Bone marrow (tissue), 2 donors: ENCODE measurements around the gene PPP2R3B.

Experiments used
- DNase-seq, 2 donors: peaks; one replicate each; lab custom pipeline; 2025; lab: John Stamatoyannopoulos, UW

Gene PPP2R3B

DNA sequence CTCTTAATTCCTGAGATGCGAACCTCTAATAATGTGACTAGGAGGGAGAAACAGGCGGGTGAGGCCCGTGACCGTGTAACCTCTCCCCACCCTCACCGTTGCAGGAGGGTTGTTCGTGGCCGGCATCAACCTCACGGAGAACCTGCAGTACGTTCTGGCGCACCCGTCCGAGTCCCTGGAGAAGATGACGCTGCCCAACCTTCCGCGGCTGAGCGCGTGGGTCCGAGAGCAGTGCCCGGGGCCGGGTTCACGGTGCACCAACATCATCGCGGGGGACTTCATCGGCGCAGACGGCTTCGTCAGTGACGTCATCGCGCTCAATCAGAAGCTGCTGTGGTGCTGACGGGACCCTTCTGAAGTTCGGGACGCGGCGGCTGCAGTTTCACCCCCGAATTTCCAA is 87.7 kb downstream of the PPP2R3B start:
- no peak for DNase-seq

DNA sequence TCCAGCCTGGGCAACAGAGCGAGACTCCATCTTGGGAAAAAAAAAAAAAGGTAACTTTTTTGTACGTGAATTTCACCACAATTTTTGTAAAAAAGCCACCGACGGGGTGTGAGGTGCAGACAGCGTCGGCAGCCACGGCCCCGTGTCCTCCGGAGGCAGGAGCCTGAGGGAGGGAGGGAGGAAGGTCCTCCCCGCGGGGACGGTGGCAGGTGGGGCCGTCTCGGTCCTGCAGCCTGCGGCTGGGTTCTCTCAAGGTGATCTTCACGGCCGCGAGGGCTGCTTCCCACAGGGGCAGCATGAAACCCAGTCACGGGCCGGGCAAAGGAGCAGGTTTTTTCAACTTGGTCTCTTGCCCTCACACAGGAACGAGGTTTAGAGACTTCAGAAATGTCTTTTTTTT is 91.6 kb downstream of the PPP2R3B start:
- DNase-seq = no peak

DNA sequence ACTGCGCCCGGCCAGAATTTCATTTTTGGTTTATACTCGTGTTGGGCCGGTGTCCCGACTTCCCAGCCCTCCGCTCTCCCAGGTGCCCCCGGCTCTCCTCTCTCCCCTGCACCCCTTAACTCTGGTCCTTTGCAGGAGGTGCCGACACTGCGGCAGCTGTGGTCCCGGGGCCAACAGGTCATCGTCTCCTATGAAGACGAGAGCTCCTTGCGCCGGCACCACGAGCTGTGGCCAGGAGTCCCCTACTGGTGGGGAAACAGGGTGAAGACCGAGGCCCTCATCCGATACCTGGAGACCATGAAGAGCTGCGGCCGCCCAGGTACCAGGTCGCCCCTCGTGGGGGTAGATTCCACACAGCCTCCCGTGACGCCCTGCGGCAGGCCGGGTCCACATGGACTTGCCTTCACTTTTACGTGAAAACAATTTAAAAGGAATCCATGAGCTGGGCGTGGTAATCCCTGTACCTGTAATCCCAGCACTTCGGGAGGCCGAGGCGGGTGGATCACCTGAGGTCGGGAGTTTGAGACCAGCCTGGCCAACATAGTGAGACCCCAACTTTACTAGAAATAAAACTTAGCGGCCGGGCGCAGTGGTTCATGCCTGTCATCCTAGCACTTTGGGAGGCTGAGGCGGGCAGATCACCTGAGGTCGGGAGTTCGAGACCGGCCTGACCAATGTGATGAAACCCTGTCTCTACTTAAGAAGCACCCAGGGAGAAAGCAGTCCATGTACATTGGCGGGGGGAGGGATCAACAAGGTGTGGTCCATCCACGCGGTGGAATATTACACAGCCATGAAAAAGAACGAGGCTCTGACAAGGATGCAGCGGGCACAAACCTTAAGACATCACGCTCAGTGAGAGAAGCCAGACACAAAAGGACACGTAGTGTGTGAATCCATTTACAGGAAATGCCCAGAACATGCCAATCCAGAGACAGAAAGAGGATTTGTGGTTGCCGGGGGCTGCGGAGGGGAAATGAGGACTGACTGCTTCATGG is 93.5 kb downstream of the PPP2R3B start:
- DNase-seq = no peak

DNA sequence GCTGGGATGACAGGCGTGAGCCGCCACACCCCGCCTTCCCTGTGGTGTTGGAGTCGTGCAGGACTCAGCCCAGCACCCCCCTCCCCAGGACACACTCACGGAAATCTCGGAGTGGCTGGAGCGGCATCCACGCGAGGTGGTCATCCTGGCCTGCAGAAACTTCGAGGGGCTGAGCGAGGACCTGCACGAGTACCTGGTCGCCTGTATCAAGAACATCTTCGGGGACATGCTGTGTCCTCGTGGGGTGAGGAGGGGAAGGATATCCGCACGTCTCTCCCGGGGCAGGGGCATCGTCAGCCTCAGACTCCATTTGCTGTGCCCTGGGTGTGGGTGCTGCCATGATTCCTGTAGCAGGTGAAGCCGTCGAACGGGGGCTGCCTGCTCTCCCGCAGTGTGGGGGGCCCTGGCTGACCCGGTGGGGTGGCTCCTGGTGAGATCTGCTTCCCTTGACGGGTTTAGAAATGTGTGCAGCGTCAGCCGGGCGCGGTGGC is 95.3 kb downstream of the PPP2R3B start:
- DNase-seq = no peak

DNA sequence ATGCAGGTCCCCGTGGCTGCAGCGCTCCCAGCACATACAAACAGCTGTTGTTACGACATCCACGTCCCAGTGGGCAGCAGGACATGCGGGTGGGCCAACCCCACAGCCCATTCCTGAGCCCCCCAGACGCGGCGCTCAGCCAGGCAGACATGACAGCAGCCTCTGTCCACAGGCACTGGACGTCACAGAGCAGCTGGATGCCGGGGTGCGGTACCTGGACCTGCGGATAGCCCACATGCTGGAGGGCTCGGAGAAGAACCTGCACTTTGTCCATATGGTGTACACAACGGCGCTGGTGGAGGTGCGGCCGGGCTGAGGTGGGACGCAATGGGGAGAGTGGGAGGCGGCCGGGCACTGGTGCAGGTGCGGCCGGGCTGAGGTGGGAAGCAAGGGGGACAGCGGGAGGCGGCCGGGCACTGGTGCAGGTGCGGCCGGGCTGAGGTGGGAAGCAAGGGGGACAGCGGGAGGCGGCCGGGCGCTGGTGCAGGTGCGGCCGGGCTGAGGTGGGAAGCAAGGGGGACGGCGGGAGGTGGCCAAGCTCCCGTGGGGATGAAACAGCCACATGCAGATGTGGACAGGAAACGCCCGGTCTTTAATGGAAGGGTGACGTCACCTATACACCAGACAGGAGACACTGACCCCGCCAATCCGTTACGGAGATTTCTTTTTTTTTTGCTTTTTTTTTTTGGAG is 96.1 kb downstream of the PPP2R3B start:
- DNase-seq = no peak

DNA sequence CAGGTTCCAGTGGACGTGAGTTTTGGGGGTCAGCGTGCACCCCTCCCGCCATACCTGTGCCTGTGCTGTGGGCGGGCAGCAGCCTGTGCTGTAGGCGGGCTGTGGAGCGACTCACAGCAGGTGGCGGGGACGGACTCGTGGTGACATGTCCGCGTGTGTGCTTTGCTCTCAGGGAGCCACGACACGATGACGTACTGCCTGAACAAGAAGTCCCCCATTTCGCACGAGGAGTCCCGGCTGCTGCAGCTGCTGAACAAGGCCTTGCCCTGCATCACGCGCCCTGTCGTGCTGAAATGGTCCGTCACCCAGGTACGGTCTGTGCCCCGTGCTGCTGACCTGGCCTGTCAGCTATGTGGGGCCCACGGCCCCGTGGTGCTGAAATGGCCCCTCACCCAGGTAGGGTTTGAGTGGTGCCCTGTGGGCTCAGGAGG is 98.1 kb downstream of the PPP2R3B start:
- no peak for DNase-seq

DNA sequence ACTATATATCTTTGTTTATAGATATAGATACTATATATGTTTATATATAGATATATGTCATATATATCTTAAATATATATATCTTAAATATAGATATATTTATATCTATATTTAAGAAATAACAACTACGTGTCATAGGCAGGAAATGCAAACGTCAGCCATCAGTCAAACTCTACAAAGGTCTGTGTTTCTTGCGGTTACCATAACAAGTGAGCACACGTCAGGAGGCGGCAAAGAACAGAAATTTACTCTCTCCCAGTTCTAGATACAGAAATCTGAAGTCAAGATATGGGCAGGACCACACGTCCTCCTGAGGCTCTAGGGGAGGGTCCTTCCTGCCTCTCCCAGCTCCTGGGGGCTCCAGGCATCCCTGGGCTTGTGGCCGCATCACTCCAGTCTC is 99.0 kb downstream of the PPP2R3B start:
- DNase-seq = no peak

DNA sequence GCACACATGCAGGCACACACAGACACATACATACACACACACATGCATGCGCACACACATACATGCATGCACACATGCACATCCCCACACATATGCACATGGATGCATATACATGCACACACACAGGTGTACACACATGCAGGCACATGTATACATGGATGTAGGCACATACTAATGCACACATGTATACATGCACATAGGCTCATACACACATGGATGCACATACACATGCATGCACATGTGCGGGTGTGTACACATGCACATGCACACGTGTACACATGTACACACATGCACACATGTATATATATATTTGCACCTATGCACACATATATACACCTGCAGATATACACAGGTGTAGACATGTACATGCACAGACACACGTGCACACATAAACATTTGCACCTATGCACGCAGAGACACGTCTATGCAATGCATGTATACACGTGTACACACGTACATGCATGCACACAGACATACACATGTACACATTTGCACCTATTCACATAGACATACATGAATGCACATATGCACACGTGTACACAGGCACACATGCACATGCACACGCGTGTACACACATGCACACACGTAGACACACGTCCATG is 101.5 kb downstream of the PPP2R3B start:
- no peak for DNase-seq
